Neural crest cell (in vitro differentiated cells): ENCODE results near the gene TRMT11. TPM values are rescaled to one million over a fixed set of nuclear protein-coding genes. Genes with fewer than 3 reads are reported as not detected.

ENCODE experiments used
- DNase-seq: peaks from one replicate; pipeline ENCODE4 v3.0.0; 2021; ENCODE audit warnings: low read depth, mixed read lengths, low spot score
- H3K27ac Mint-ChIP-seq: one replicate; pipeline ENCODE4 v1.8.0; 2021; ENCODE audit warnings: mild to moderate bottlenecking, mixed read lengths; ENCODE audit not compliant: unreplicated experiment
- H3K27me3 Mint-ChIP-seq: 2 replicates; pipeline ENCODE4 v1.8.0; 2021; ENCODE audit warnings: low read depth, mild to moderate bottlenecking, mixed read lengths
- H3K36me3 Mint-ChIP-seq: 2 replicates; pipeline ENCODE4 v1.8.0; 2021; ENCODE audit warnings: low read depth, mild to moderate bottlenecking, mixed read lengths
- H3K4me1 Mint-ChIP-seq: 2 replicates; pipeline ENCODE4 v1.8.0; 2021; ENCODE audit warnings: mixed read lengths
- H3K4me3 Mint-ChIP-seq: one replicate; pipeline ENCODE4 v1.8.0; 2021; ENCODE audit warnings: mild to moderate bottlenecking, mixed read lengths
- H3K9me3 Mint-ChIP-seq: 2 replicates; pipeline ENCODE4 v1.8.0; 2021; ENCODE audit warnings: mixed read lengths
- total RNA-seq: library from RNA; stranded (reverse); gene quantifications from 2 replicates; pipeline ENCODE4 v1.2.1, GENCODE V29; 2021
- TF ChIP-seq, protein P1 (sequence below): fragments of 200-600 bp; sonication (generic); conservative IDR thresholded peaks from 2 replicates; pipeline ENCODE4 v1.5.0; 2021; ENCODE audit warnings: antibody characterized with exemption, mild to moderate bottlenecking

Gene TRMT11
- total RNA-seq, 1 donor from 2014 or later, result 31.0 TPM

DNA sequence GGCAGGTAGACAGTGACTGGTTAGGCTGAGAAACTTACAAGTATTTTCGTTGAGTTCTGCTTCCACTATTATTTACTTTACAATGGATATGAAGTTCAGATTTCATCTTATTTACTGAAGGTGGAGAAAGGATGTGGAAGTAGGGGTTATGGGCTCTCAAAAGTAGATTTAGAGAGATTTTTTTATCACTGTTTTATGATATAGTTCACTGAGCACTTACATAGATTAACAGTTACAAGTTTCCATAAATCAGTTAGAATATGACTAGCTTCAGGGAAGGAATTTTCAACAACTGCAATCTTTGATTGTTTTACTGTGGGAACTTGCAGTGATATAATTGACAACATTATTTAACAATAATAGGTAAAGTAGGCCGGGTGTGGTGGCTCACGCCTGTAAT is 7.2 kb upstream of the TRMT11 start:
- Mint-ChIP-seq H3K27me3 (no peaks in the 10 kb centered on the region), H3K4me3 (no peak overlapping the region), H3K9me3 (no peaks in the 10 kb centered on the region), H3K36me3 (no peaks in the 10 kb centered on the region), H3K27ac (no peak overlapping the region), H3K4me1 (peaks cover 3% of the 10 kb centered on the region)
- no peak for DNase-seq
- TF ChIP-seq, protein P1, sequence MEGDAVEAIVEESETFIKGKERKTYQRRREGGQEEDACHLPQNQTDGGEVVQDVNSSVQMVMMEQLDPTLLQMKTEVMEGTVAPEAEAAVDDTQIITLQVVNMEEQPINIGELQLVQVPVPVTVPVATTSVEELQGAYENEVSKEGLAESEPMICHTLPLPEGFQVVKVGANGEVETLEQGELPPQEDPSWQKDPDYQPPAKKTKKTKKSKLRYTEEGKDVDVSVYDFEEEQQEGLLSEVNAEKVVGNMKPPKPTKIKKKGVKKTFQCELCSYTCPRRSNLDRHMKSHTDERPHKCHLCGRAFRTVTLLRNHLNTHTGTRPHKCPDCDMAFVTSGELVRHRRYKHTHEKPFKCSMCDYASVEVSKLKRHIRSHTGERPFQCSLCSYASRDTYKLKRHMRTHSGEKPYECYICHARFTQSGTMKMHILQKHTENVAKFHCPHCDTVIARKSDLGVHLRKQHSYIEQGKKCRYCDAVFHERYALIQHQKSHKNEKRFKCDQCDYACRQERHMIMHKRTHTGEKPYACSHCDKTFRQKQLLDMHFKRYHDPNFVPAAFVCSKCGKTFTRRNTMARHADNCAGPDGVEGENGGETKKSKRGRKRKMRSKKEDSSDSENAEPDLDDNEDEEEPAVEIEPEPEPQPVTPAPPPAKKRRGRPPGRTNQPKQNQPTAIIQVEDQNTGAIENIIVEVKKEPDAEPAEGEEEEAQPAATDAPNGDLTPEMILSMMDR, result no peak

DNA sequence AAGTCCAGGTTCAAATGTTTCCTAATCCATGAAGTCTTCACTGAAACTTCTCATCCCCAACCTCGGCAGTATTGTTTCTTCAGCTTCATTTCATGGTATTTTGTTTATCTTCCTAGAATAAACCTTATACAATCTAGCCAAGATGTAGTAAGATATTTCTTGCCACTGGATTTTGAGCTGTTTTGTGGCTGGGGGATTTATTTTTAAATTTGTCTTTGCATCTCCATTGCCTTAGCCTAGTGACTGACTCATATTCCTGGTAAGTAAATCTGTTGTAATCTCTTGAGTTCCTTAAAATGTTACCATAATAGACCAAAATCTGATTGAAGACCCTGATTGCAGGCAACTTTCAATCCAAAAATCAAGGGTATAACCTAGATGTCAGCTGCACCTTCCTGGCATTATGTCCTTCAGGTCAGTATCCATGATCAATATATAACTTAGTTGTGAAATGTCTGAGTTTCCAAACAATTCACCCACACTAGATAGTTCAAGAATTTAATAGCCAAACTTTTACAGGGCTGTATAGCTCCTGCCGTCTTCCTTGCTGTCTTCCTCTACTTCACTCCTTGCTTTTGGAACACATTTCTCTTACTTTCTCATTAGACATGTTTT is 4.7 kb upstream of the TRMT11 start:
- H3K9me3 Mint-ChIP-seq, result no peaks in the 10 kb centered on the region
- no peaks in the 10 kb centered on the region for H3K4me1 Mint-ChIP-seq
- H3K4me3 Mint-ChIP-seq, result no peak overlapping the region
- DNase-seq, result no peak
- H3K27ac Mint-ChIP-seq, result no peak overlapping the region
- no peaks in the 10 kb centered on the region for H3K27me3 Mint-ChIP-seq
- H3K36me3 Mint-ChIP-seq, result no peaks in the 10 kb centered on the region
- TF ChIP-seq, protein P1, result no peak

DNA sequence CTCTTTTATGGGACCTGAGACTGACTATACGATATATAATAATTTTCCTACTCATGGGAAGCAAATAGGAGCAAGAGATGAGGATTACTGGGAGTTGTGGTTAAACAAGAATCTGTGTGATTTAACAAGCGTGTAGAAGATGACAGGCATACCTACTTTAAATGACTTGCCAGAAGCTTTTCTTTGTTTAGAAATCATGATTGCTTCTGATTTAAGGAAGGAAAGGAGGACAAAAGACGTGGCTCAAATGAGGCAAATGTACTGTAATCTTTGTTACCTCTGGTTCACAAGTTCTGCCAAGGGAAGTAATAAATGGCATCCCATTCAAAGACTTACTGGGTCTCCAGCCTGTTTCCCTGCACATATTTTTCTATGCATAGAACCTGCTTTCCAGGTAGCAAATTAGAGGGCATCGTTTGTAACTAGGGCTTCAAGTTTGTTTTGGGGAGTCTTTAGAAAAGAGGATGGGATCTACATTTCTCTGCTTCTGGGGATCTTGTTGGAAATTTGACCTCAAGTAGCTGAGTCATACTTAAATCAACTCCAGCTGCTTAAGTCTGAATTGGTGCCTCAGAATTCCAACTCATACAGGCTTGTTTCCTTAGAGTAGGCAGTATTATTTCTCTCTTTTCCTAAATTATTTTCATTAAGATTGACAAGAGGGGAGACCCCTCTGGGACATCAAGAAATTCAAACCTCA is 2.9 kb upstream of the TRMT11 start:
- no peak for DNase-seq
- H3K9me3 Mint-ChIP-seq, result no peaks in the 10 kb centered on the region
- no peak overlapping the region for H3K4me3 Mint-ChIP-seq
- TF ChIP-seq, protein P1, result no peak
- no peaks in the 10 kb centered on the region for H3K4me1 Mint-ChIP-seq
- H3K27ac Mint-ChIP-seq, result no peak overlapping the region
- H3K27me3 Mint-ChIP-seq, result no peaks in the 10 kb centered on the region
- H3K36me3 Mint-ChIP-seq, result no peaks in the 10 kb centered on the region

DNA sequence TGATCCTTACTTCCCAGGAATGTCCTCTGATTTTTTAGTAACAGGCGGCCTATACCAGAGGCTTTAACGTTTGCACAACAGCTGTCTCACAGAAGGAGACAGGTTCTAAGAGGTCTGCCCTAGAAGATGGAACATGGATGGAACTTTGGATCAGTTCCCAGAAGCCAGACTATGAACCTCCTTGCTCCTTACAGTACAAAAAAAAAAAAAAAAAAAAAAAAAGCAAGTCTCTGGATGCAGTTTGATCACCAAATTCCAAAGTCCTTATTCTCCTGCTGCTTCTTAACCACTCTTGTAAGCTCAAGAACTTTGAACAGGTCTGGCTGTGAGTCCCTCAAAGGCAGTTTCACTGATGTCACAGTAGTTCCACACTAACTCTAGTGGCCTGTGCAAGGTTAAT is 2.0 kb upstream of the TRMT11 start:
- no peaks in the 10 kb centered on the region for H3K9me3 Mint-ChIP-seq
- no peak for DNase-seq
- H3K27ac Mint-ChIP-seq, result no peak overlapping the region
- H3K4me1 Mint-ChIP-seq, result no peaks in the 10 kb centered on the region
- H3K27me3 Mint-ChIP-seq, result no peaks in the 10 kb centered on the region
- H3K36me3 Mint-ChIP-seq, result no peaks in the 10 kb centered on the region
- TF ChIP-seq, protein P1, result no peak
- H3K4me3 Mint-ChIP-seq, result peak overlapping the region; percentile 11

DNA sequence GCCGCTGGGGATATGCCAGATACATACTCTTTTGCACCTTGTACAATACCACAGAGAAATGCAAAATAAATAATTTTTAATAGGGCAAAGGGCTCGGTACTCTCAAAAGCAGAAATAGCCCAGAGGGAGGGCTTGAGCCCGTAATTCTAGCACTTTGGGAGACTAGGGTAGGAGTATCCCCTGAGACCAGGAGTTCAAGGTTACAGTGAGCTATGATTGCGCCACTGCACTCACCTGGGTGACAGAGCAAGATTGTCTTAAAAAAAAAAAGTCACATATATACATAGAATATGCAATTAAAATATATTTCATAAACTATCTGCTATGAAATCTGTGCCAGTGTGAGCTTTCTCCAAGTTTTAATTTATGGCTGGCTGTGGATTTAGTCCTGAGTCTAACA is 818 bp upstream of the TRMT11 start:
- H3K9me3 Mint-ChIP-seq, result no peaks in the 10 kb centered on the region
- no peaks in the 10 kb centered on the region for H3K36me3 Mint-ChIP-seq
- H3K27ac Mint-ChIP-seq, result no peak overlapping the region
- no peak for DNase-seq
- H3K4me1 Mint-ChIP-seq, result no peaks in the 10 kb centered on the region
- no peaks in the 10 kb centered on the region for H3K27me3 Mint-ChIP-seq
- H3K4me3 Mint-ChIP-seq, result peak overlapping the region; percentile 50
- TF ChIP-seq, protein P1, result no peak
